Stimulated activated CD4-positive, alpha-beta T cell treated with anti-CD3 and anti-CD28 coated beads, Interleukin-15, amount 100 ng/mL, for 1 hour (primary cell): ENCODE measurements around the gene LRRC46.

Source experiments
- DNase-seq, 2 donors: peaks; one replicate each; pipeline ENCODE4 v3.0.0-alpha.2; 2020; ENCODE audit warnings: low read depth in 1 of 2, low spot score in 1 of 2

Gene LRRC46

DNA sequence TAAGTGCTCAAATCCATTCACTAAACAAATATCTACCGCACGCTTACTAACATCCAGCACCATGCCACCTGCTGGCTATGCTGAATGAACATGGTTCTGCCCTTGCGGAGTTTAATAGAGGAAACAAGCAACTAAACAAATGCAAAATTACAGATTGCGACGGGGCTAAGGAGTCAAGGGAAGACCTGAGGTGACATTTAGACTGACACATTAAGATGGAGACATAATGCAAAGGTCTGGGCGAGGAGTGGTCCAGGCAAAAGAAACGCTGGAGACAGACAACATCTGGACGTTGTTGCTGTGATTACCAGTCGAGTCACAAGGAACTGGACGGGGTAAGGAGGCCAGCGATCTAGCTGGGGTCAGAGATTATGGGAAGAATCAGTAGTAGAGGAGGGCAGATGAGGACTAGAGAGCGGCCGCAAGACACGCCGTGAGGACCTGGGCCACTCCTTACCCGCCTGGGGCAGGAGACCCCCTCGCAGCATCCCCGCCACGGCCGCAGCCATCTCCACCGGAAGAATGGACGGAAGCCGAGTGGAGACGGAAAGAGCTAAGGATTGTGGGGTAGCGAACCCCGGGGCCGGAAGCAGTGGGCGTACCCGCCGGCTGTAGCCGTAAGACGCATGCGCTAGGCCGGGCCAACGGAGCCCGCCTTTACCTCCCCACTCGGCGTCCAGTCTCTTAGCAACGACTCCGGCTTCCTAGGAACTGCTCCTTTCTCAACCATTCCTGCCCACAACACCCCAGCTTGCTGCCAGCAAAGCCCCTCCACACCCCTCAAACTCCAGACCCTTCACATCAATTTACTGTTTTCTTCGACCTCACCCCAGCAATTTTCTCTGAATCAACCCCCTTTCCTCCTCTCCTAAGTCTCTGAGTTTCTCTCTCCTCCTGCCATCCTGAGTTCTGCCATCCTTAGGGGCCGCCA is at the start of gene LRRC46, which contains the start of gene MRPL10:
Gene LRRC46 (plus strand): TSS at position 668 of the 931 bp plus-strand sequence. CDS start 320 bp downstream, outside the sequence.
Gene MRPL10 (minus strand): TSS at position 539 of the 931 bp plus-strand sequence. CDS start 30 bp downstream, at position 509.
- DNase-seq: peak; percentile 84 to 91

DNA sequence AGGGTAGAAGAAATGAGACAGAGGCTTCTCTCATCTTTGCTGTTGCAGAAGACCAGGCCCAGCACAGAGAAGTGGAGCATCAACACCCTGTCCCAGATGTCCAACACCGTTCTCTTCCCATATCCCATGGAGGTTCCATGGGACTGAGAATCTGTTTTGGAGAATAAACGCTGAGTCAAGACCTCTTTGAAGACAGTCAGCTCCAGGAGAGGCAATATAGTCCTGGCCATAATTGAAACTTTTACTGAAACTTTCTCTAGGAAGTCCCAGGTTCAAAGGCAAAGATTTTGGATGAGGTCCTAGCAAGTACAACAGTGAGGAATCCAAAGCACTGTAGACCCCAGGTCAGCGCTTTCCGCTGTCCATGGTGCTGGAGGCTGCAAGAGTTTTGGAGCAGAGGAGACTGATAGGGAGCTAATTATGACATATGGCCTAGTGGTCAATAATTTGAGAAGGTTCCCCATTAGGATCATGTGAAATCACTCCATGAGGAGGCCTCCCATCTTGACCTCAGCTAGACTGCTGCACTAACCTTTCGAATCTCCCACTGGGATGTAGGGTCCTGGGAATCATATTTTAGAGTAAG is 45.8 kb upstream of the LRRC46 start:
- no peak for DNase-seq

GRCh38 chr17:47789611-47790561 is 41.6 kb upstream of the LRRC46 start:
- DNase-seq: peak; percentile 29 to 45

GRCh38 chr17:47791025-47791424 is 40.4 kb upstream of the LRRC46 start:
- DNase-seq: no peak

DNA sequence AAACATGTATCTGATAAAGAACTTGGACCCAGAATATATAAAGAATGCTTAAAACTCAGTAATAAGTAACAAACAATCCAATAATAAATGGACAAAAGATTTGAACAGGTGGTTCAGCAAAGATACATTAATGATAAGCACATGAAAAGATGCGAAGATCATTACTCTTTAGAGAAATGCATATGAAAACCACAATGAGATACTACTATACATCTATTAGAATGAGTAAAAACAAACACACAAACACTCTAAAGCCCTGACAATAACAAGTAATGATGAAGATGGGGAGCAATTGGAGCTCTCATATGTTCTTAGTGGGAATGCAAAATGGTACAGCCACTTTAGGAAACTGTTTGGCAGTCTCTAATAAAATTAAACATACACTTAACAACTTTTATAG is 39.0 kb upstream of the LRRC46 start:
- DNase-seq: no peak

- DNase-seq: no peak
Measured at GRCh38 chr17:47792979-47793378, 38.5 kb upstream of the LRRC46 start.

DNA sequence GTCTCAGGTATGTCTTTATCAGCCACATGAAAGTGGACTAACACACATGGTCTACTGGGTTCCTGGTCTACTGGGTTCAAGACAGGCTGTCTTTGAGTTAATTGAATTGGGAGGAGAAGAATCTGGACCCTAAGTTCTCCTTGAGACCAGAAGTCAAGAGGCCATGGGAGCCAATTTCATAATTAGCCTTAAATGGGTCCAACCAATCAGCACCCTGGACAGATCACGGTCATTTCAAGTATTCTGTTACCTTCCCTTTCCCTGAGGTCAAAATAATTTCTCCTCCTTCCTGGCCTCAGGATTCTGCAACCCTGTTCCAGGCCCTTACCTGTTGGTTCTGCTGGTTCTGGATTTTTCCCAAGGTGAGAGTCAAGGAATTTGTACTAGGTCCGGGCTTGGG is 33.7 kb upstream of the LRRC46 start:
- DNase-seq: no peak

GRCh38 chr17:47800686-47801085 is 30.8 kb upstream of the LRRC46 start:
- DNase-seq: no peak

GRCh38 chr17:47801176-47801765 is 30.2 kb upstream of the LRRC46 start:
- no peak for DNase-seq

- no peak for DNase-seq
Measured at GRCh38 chr17:47801906-47802305, 29.6 kb upstream of the LRRC46 start.

- peak in 1 of 2 donors; percentile 27 for DNase-seq
Measured at GRCh38 chr17:47802341-47803022, 29.0 kb upstream of the LRRC46 start.

- no peak for DNase-seq
Measured at GRCh38 chr17:47803201-47803600, 28.3 kb upstream of the LRRC46 start.

GRCh38 chr17:47803751-47804150 is 27.7 kb upstream of the LRRC46 start:
- no peak for DNase-seq

GRCh38 chr17:47804461-47804860 is 27.0 kb upstream of the LRRC46 start:
- no peak for DNase-seq

DNA sequence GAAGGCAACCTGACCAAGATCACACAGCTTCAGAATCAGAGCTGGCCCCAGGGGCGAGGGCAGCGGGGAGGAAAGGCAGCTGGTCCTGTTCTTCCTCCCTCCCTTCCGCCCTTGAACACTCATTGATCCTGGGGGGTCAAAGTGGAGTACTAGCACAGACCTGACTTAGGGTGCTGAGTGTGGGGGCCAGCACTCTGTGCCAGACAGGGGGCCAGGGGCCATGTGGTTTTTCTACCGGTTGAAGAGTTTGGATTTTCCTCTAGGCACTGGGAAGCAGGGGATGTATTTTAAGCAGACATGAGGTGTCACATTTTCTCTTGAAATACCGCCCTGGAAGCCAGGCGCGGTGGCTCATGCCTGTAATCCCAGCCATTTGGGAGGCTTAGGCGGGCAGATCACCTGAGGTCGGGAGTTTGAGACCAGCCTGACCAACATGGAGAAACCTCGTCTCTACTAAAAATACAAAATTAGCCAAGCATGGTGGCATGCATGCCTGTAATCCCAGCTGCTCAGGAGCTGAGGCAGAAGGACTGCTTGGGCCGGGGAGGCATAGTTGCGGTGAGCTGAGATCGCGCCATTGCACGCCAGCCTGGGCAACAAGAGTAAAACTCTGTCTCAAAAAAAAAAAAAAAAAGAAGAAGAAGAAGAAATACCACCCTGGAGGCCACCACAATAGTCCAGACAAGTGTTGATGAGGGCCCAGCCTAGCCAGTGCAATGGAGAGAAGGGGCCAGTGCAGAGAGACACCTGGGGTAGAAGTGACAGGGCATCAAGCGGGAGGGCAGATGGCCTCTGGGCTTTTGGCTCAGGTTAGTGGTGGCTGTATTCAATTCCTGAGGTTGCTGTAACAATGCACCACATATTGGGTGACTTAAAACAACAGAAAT is 25.2 kb upstream of the LRRC46 start:
- DNase-seq: no peak

- no peak for DNase-seq
Measured at GRCh38 chr17:47806913-47807255, 24.6 kb upstream of the LRRC46 start.

DNA sequence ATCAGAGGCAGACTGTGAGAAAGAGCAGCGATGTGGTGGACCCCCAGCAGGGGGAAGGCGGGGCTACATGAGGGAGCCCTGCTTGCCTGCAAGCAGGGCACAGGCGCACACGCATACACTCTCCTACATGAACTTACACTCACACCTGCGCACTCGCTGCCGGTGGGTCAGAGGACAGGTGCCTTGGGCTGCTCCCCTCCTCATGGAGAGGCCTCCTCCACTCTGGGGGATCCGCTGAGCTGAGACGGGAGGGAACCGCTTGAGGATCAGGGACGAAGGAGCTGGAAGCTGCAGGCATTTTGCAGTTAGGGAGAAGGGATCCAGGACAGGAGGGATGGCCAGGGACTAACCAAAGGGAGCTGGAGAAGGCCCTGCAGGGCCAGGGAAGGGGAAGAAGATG is 24.0 kb upstream of the LRRC46 start:
- DNase-seq: no peak

DNA sequence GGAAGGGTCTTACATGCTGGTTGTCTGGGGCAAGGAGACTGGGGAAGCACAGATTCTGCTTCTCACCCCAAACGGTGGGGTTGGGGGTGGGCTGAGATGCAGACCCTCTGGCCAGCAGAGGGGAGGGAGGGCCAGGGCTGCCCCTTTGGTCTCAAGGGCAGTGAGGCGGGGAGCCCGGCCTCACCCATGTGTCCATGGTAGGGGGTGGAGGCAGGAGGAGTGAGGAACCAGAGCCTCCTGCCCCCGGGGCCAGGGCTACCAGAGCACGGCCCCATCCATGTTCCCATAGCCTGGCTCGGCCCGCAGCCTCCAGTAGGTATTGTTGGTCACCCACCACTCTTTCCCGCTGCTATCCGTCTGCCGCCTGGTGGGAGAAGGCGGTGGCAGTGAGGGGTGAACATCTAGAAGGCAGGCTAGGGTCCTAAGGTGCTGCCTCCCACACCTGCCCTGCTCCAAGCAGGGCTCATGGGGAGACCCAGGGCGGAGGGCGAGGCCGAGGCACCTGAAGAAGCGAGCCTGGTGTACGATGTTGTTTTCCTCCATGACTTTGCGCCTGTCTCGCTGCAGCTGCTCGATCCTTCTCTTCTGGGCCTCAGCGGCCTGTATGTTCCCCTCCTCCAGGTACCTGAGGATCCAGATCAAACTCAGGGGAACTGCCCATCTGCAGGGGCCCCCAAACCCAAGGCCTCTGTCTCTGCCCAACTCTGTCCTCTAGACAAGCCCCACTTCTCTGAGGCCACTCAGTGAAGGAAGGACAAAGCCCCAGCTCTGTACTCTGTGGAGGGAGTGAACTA is 23.2 kb upstream of the LRRC46 start:
- no peak for DNase-seq
